T-helper 9 cell (primary cell): ENCODE data around the gene WDR53.
"Not testable (repeated sequence)": the region's sequence is repeated elsewhere in the genome, so short reads cannot be mapped to it uniquely, and the experiment has no call there.

Source experiments
- DNase-seq: peaks from one replicate; pipeline ENCODE4 v3.0.0-alpha.2; 2020

WDR53 gene

GRCh38 chr3:196558476-196558875 is 9.9 kb downstream of the WDR53 start:
- DNase-seq: no peak

DNA sequence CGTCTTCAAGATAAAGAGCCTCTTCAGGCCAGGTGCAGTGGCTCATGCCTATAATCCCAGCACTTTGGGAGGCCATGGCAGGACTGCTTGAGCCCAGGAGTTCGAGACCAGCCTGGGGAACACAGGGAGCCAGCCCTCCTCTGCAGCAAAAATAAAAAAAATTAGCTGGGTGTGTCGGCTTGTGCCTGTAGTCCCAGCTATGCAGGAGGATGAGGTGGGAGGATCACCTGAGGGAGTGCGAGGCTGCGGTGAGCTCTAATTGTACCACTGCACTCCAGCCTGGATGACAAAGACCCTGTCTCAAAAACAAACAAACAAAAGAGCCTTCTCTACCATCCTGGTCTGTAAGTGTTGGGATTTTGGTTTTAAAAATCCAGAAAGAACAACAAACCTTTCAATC is 11.1 kb downstream of the WDR53 start:
- no peak for DNase-seq

GRCh38 chr3:196555295-196555694 is 13.1 kb downstream of the WDR53 start:
- DNase-seq: no peak

DNA sequence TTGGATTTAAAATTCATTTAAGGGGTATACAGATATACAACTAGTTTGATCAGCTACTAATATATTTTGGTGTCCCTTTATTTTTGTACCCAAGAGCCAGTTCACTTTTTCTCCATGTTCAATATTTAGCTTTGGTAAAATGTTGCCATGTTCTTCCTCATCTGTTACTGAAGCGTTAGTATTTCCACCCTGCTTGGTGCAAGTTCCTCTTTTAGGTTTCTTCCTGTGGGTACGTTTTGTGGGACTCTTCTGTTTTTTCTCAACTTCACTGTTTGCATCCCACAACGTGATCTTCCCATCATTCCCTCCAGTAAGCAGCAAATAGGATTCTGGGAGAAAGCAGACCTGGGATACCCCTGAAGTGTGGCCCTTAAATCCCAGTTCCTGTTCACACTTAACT is 14.1 kb downstream of the WDR53 start:
- DNase-seq: no peak

DNA sequence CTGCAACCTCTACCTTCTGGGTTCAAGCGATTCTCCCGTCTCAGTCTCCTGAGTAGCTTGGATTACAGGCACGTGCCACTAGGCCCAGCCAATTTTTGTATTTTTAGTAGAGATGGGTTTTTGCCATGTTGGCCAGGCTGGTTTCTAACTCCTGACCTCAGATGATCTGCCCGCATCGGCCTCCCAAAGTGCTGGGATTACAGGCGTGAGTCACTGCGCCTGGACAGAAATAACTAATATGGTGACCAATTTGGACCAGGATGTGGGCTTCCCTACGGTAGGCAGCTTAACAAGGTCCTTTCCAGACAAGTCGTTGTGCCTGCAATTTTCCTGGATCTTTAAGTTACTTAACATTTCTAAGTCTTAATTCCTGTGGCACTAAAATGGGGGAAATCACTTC is 14.8 kb downstream of the WDR53 start:
- DNase-seq: no peak

- DNase-seq: no peak
Observed at GRCh38 chr3:196552253-196552652, 16.1 kb downstream of the WDR53 start.

DNA sequence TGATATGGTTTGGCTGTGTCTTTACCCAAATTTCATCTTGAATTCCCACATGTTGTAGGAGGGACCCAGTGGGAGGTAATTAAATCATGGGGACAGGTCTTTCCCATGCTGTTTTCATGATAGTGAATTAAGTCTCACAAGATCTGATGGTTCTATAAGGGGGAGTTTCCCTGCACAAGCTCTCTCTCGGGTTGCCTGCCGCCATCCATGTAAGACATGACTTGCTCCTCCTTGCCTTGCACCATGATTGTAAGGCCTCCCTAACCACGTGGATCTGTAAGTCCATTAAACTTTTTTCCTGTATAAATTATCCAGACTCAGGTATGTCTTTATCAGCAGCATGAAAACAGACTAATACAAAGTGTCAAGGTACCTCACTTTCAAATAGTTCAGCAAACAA is 18.2 kb downstream of the WDR53 start:
- DNase-seq: not testable (repeated sequence)

DNA sequence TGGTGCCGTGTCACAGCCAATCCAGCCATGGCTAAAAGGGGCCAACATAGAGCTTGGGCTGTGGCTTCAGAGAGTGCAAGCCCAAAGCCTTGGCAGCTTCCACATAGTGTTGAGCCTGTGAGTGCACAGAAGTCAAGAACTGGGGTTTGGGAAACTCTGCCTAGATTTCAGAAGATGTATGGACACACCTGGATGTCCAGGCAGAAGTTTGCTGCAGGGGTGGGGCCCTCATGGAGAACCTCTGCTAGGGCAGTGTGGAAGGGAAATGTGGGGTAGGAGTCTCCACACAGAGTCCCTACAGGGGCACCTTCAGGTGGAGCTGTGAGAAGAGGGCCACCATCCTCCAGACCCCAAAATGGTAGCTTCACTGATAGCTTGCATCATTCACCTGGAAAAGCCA is 19.0 kb downstream of the WDR53 start:
- not testable (repeated sequence) for DNase-seq

DNA sequence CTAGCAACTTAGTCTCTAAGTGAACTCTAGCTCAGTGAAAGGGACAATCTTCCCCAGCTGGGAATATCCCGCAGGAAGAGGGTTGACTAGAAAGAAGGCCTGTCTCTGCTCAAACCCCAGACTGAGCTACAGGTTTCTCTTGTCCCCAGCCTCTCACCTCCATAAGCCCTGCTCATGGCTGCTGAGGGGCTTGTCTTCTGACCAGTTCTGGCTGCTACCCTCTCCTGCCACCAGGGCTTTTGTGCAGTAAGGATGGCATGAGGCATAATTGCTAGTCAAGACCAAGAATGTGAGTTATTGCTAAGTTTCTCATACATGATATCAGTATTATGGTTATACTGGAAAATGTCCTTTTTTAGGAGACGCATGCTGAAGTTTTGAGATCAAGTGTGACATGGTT is 21.3 kb downstream of the WDR53 start:
- no peak for DNase-seq

DNA sequence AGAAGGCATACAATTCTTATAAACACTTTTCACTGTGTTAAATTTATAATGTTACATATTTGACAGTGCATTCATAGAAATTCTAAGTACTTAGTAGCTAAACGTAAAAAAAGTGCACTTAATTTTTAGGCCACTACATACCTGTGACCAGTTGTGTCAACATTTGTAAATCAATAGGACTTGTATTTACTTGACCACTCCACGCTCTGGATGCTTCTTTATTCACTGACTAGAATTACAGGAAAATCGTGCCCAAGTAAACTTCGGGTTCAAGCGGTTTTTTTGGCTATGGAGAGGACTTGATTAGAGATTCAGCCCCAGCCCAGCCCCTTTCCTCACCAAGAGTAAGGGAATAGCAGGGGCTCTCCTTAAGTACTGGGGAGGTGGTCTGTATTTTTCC is 21.8 kb downstream of the WDR53 start:
- no peak for DNase-seq

DNA sequence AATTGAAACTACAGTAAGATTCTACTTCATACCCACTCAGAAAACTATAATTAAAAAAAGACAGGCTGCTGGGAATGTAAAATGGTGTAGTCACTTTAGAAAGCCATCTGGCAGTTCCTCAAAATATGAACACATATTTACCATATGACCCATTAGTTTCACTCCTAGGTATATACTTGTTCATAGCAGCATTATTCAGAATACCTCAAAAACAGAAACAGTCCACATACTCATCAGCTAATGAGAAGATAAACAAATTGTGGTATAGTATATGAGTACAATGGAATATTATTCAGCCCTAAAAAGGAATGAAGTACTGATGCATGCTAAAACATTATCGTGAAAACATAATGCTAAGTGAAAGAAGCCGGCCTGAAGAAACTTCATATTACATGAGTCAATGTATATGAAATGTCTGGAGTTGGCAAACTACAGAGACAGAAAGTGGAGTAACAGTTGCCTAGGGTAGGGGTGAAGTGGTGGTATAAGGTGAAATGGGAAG is 23.8 kb downstream of the WDR53 start:
- no peak for DNase-seq

- DNase-seq: no peak
Observed at GRCh38 chr3:196541684-196542445, 26.5 kb downstream of the WDR53 start.

GRCh38 chr3:196537319-196537984 is 30.9 kb downstream of the WDR53 start:
- peak; percentile 74 for DNase-seq

GRCh38 chr3:196533260-196533681 is 35.1 kb downstream of the WDR53 start:
- no peak for DNase-seq

DNA sequence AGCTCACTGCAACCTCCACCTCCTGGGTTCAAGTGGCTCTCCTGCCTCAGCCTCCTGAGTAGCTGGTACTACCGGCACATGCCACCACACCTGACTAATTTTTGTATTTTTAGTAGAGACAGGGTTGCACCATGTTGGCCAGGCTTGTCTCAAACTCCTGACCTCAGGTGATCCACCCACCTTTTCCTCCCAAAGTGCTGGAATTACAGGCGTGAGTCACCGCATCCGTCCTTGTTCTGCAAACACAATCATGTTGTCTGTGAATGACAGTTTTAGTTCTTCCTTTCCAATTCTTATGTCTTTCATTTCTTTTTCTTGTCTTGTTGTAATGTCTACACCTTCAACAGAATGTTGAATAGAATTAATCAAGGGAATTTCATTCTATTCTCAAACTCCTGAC is 36.9 kb downstream of the WDR53 start:
- DNase-seq: no peak

DNA sequence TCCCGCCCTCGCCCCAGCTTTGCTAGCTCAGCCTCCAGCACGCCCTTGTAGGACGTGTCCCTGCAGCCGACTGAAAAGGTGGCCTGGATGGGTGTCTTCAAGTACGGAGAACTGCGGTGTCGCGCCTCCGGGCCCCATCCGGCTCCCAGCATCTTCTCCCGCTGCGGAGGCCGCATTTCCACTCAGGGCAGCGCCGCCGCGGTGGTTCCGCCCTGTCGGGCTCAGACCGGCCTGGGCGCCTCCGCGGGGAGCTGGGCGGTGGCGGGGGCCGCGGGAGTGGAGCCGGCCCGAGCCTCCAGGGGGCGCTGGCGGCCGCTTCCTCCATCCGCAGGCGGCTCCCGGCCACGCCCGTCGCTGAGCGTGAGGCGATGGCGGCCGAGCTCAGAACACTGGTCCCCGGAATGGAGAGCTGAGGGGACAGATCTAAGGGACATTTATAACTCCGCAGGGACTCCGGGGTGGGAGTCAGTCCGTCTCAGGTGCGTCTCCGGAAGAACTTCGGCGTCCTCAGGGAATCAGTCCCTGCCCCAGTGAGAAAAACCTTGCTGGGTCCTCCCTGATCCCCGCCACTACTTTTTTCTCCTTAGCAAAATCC is 39.6 kb downstream of the WDR53 start:
- DNase-seq: peak; percentile 62

DNA sequence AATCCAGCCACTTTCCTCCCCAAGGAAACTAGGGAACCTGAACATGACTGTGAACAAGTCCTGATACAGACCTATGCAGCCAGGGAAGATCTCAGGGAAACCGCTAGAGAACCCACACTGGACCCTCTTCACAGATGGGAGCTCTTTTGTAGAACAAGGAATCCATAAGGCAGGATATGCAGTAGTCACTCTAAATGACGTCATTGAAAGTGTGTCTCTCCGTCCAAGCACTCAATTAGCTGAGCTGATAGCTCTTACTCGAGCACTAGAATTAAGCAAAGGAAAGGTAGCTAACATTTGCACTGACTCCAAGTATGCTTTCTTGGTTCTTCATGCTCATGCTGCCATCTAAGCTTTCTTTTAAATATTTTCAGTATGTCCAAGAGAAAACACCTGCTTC is 43.2 kb downstream of the WDR53 start:
- DNase-seq: no peak

DNA sequence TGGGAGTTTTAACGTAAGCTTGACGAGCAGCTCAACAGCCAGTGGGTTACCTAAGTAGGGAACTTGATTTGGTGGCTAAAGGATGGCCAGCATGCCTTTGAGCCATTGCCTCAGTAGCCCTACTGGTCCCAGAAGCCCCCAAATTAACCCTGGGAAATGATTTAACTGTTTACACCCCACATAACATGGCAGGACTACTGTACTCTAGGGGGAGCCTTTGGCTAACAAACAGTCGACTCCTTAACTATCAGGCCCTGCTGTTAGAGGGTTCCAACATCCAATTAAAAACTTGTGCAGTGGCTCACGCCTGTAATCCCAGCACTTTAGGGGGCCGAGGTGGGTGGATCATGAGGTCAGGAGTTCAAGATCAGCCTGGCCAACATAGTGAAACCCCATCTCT is 43.8 kb downstream of the WDR53 start:
- no peak for DNase-seq

DNA sequence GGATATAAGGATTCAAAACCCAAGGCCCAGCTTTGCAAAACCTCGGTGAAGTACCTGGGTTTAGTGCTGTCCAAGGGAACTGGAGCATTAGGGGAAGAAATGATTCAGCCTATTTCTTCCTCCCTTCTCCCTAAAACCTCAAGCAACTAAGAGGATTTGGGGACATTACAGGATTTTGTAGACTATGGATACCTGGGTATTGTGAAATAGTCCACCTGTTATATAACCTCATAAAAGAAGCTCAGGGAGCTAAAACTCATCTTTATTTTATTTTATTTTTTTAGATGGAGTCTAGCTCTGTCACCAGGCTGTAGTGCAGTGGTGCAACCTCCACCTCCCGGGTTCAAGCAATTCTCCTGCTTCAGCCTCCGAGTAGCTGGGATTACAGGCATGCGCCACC is 44.5 kb downstream of the WDR53 start:
- no peak for DNase-seq

DNA sequence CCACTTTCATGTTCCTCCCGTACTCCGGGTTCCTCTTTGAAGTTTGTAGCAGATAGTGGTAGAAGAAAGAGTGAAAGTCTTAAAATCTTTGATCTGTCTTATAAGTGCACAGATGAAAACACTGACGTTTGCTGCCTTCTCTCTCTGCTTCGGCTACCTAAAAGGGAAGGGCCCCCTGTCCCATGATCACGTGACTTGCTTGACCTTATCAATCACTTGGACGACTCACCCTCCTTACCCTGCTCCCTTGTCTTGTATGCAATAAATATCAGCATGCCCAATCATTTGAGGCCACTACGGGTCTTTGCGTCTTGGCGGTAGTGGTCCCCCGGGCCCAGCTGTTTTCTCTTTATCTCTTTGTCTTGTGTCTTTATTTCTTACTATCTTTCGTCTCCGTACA is 47.1 kb downstream of the WDR53 start:
- not testable (repeated sequence) for DNase-seq

DNA sequence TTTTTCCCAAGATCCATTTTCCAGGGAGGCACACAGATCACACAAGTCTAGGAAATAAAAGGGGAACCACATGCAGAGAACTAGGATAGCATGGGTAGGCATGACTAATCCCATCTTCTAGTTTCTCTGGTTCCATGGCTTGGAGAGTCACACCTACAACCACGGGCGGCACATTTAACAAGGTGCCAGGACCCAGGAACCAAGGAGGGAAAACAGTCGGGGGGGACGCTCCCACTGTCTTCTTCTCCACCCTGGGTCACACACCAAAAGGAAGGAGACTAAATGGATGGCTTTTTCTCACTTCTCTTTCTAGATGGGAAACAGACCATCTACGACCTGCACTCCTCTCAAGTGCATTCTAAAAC is 48.7 kb downstream of the WDR53 start:
- no peak for DNase-seq

- peak; percentile 54 for DNase-seq
Observed at GRCh38 chr3:196518966-196519717, 49.2 kb downstream of the WDR53 start.

- DNase-seq: no peak
Observed at GRCh38 chr3:196517919-196518318, 50.4 kb downstream of the WDR53 start.
